ENCODE measurements around the gene CGGBP1.
"Not testable (repeated sequence)": the region's sequence is repeated elsewhere in the genome, so short reads cannot be mapped to it uniquely, and the experiment has no call there.

The CGGBP1 gene

DNA sequence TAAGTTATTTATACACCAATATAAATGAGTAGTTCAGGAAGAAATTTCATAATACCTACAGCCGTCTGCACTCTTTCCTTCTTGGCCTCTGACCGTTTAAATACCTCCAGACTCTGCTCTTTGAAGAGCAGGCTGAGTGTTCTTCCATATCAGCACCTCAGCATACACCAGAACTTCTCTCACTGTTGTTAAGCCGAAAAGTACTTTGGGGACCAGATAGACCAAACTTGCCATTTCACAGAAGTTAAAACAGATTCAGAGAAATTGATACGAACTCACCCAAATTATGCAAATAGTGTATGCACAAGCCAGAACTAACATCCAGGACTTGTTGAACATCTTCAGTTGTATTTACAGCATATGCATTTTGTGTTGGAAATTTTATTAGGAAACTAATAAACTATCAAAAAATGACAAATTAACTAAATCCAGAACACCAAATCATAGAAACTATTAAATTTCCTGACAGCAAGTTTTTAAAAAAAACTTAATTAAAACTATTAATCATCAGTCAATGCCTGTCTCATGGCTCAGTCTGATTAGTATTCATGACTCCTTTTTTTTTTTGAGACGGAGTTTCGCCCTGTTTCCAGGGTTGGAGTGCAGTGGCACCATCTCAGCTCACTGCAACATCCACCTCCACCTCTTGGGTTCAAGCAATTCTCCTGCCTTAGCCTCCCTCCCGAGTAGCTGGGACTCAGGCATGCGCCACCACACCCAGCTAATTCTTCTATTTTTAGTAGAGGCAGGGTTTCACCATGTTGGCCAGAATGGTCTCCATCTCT is 24.1 kb downstream of the CGGBP1 start:
- Histone ChIP-seq H3K27ac (ENCODE audit: low read length) (no peak overlapping the region), H3K36me3 (ENCODE audit: insufficient read depth, low read depth, low read length) (no peaks in the 10 kb centered on the region), H3K4me3 (ENCODE audit: low read length) (no peak overlapping the region)

DNA sequence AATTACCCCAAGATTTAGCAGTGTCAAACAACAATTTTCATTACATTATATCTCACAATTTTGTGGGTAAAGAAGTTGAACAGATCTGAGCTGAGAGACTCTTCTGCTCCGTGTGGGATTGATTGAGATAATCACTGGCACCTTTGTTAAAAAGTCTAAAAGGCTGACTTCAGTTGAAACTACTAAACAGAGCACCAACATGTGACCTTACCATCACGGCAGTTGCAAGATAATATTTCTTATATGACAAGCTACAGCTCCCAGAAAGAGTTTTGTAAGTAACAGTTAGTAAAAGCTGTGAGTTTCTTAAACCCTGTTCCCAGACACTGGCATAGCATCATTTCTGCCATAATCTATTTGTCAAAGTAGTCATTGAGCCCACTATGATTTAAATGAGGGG is 25.0 kb downstream of the CGGBP1 start:
- H3K27ac ChIP-seq (ENCODE audit: low read length) = no peak overlapping the region
- H3K9ac ChIP-seq (ENCODE audit: low read depth, low read length) = no peak overlapping the region
- no peaks in the 10 kb centered on the region for H3K4me1 ChIP-seq (ENCODE audit: insufficient read depth, low read length)
- no peaks in the 10 kb centered on the region for H3K36me3 ChIP-seq (ENCODE audit: insufficient read depth, low read depth, low read length)
- no peaks in the 10 kb centered on the region for H3K9me3 ChIP-seq (ENCODE audit: insufficient read depth, low read depth, low read length)
- no peak overlapping the region for H3K4me3 ChIP-seq (ENCODE audit: low read length)
- H3K27me3 ChIP-seq (ENCODE audit: insufficient read depth, low read length) = no peaks in the 10 kb centered on the region

More for the DNA sequence above, 24.1 kb downstream of the CGGBP1 start:
- Histone ChIP-seq H3K4me1 (ENCODE audit: insufficient read depth, low read length) (no peaks in the 10 kb centered on the region), H3K9me3 (ENCODE audit: insufficient read depth, low read depth, low read length) (no peaks in the 10 kb centered on the region), H3K9ac (ENCODE audit: low read depth, low read length) (no peak overlapping the region), H3K27me3 (ENCODE audit: insufficient read depth, low read length) (no peaks in the 10 kb centered on the region)

DNA sequence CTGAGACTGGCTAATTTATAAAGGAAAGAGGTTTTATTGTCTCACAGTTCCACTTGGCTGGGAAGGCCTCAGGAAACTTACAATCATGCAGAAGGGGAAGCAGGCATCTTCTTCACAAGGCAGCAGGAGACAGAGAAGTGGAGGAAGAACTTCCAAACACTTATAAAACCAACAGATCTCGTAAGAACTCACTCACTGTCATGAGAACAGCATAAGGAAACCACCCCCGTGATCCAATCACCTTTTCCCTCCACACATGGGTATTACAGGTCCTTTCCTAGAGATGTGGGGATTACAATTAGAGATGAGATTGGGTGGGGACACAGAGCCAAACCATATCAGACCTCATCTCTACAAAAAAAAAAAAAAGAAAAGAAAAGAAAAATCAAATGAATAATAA is 25.7 kb downstream of the CGGBP1 start:
- no peak overlapping the region for H3K27ac ChIP-seq (ENCODE audit: low read length)
- H3K36me3 ChIP-seq (ENCODE audit: insufficient read depth, low read depth, low read length) = no peaks in the 10 kb centered on the region
- H3K4me1 ChIP-seq (ENCODE audit: insufficient read depth, low read length) = no peaks in the 10 kb centered on the region
- H3K9me3 ChIP-seq (ENCODE audit: insufficient read depth, low read depth, low read length) = no peaks in the 10 kb centered on the region
- no peak overlapping the region for H3K4me3 ChIP-seq (ENCODE audit: low read length)
- no peaks in the 10 kb centered on the region for H3K27me3 ChIP-seq (ENCODE audit: insufficient read depth, low read length)
- no peak overlapping the region for H3K9ac ChIP-seq (ENCODE audit: low read depth, low read length)

DNA sequence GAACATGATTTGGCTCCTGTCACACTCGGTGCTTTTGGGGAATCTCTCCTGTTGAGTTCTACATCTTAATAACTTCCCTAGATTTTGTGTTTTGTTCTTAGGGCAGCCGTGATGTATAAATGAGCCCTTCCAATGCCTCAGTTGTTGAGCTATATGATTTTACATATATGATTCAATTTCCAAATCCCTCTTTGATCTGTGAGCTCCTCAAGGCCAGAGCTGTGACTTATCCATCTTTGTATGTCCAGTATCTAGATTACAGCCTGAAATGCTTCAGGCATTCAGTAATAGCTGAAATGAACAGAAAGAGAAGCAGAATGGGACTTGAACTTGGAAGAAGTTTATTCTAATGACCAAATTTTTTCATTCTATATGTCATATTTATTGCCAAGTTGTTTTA is 26.6 kb downstream of the CGGBP1 start:
- Histone ChIP-seq H3K4me1 (ENCODE audit: insufficient read depth, low read length) (no peaks in the 10 kb centered on the region), H3K9me3 (ENCODE audit: insufficient read depth, low read depth, low read length) (no peaks in the 10 kb centered on the region), H3K27ac (ENCODE audit: low read length) (no peak overlapping the region), H3K9ac (ENCODE audit: low read depth, low read length) (no peak overlapping the region), H3K27me3 (ENCODE audit: insufficient read depth, low read length) (no peaks in the 10 kb centered on the region), H3K36me3 (ENCODE audit: insufficient read depth, low read depth, low read length) (no peaks in the 10 kb centered on the region), H3K4me3 (ENCODE audit: low read length) (no peak overlapping the region)

DNA sequence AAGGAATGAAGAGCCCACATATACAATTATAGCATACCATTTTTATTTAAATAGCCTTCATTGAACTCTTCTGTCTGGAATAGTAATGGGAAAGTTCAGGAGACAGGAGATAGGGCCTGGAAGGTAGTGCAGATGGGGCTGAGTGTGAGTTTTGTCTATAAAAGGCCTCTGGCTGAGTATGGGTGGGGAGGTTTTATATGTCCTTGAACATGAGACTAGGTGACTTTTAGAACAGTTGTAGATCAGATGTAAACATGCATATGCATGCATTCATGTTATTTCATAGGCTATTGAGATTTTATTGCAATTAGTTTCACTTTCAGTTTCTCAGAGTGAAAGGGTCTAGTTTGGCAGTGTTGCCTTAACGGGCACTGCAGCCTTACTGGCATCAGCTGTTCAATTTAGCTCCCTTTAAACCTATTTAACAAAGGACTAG is 27.1 kb downstream of the CGGBP1 start:
- Histone ChIP-seq H3K9ac (ENCODE audit: low read depth, low read length) (no peak overlapping the region), H3K27me3 (ENCODE audit: insufficient read depth, low read length) (no peaks in the 10 kb centered on the region), H3K4me3 (ENCODE audit: low read length) (no peak overlapping the region), H3K4me1 (ENCODE audit: insufficient read depth, low read length) (no peaks in the 10 kb centered on the region), H3K27ac (ENCODE audit: low read length) (no peak overlapping the region), H3K36me3 (ENCODE audit: insufficient read depth, low read depth, low read length) (no peaks in the 10 kb centered on the region), H3K9me3 (ENCODE audit: insufficient read depth, low read depth, low read length) (no peaks in the 10 kb centered on the region)

DNA sequence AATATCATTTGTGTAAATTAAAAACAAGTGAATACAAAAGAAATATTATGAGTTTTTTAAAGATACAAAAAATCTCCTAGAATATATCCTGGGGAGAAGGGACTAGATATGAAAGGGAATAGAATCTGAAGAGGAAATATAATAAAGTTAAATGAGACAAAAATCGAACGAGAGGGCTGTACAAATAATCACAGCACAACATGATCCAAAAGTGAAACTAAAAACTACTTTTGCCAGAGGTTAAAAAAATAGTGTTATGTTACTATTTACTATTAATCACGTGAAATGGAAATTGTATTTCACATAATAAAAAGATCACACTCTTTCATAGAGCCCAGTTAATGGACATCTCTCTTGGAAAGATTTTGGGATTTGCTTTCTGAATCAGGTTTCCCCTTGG is 28.6 kb downstream of the CGGBP1 start:
- Histone ChIP-seq H3K36me3 (ENCODE audit: insufficient read depth, low read depth, low read length) (no peaks in the 10 kb centered on the region), H3K9ac (ENCODE audit: low read depth, low read length) (no peak overlapping the region), H3K4me1 (ENCODE audit: insufficient read depth, low read length) (no peaks in the 10 kb centered on the region), H3K27ac (ENCODE audit: low read length) (no peak overlapping the region), H3K4me3 (ENCODE audit: low read length) (no peak overlapping the region), H3K9me3 (ENCODE audit: insufficient read depth, low read depth, low read length) (no peaks in the 10 kb centered on the region; the same call in 1 of the 2 replicates), H3K27me3 (ENCODE audit: insufficient read depth, low read length) (no peaks in the 10 kb centered on the region)

DNA sequence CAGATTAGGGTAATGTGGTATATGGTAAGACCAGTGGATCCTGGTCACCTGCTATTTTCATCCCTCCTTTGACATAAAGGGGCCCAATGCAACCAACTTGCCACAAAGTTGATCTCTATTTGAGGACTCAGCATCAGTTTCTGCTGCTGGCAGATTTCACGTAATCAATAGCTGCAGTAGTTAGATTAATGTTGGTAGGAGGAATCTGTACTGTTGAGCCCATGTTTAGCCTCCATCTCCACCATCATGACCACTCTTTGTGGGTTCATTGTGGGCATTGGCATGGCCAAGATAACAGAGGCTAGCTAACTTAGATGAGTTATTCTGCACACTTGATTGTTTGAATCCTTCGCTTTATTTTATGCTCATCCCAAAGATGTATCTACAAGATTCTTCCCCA is 29.9 kb downstream of the CGGBP1 start:
- Histone ChIP-seq H3K27ac (ENCODE audit: low read length) (no peak overlapping the region), H3K36me3 (ENCODE audit: insufficient read depth, low read depth, low read length) (no peaks in the 10 kb centered on the region), H3K9ac (ENCODE audit: low read depth, low read length) (no peak overlapping the region), H3K4me1 (ENCODE audit: insufficient read depth, low read length) (no peaks in the 10 kb centered on the region), H3K27me3 (ENCODE audit: insufficient read depth, low read length) (no peaks in the 10 kb centered on the region), H3K9me3 (ENCODE audit: insufficient read depth, low read depth, low read length) (no peaks in the 10 kb centered on the region; the same call in 1 of the 2 replicates), H3K4me3 (ENCODE audit: low read length) (no peak overlapping the region)

DNA sequence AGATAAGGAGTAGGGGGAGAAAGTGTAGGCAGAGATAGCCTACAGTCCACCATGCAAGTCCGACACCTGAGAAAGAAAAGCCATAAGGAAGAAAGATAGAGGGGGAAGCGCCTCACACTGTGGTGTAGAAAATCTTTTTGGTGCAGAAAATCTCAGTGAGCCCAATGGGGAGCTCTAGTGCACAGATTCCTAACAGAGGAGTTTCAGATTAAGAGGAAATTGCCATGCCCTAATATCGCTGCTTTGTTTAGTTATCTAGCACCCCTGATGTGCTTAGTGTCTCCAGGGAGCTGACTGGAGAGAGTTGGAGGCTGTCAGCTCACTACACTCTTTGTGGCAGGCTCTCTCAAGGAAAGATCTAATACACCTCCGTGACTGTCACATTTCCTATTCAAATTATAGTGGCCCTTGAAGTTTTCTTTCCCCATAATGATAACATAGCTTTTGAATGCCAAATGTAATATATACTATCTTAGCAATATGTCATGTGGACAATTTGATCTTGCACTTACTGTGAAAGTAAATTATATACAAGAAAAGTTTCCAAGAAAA is 33.7 kb downstream of the CGGBP1 start:
- no peaks in the 10 kb centered on the region for H3K27me3 ChIP-seq (ENCODE audit: insufficient read depth, low read length)
- no peak overlapping the region for H3K4me3 ChIP-seq (ENCODE audit: low read length)
- H3K4me1 ChIP-seq (ENCODE audit: insufficient read depth, low read length) = no peaks in the 10 kb centered on the region
- H3K27ac ChIP-seq (ENCODE audit: low read length) = no peak overlapping the region
- no peak overlapping the region for H3K9ac ChIP-seq (ENCODE audit: low read depth, low read length)
- H3K36me3 ChIP-seq (ENCODE audit: insufficient read depth, low read depth, low read length) = no peaks in the 10 kb centered on the region
- H3K9me3 ChIP-seq (ENCODE audit: insufficient read depth, low read depth, low read length) = no peaks in the 10 kb centered on the region; the same call in 1 of the 2 replicates

DNA sequence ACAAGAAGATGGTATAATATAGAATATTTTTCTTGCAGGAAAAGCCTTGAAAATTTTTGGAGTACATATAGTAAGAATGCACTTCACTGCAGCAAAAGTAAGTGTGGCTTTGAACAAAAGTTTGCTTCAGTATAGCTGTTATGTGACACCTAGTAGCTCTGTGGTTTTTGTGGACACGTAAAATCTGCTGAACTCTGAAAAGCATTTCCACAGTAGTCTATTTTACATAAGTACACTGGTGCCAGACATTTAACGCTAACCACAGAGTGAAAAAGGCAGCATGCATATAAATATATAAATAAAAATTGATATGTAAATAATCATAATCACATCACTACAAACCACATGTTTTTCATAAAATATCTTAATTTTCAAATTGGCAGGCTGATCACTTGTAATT is 39.8 kb downstream of the CGGBP1 start:
- Histone ChIP-seq H3K9ac (ENCODE audit: low read depth, low read length) (no peak overlapping the region), H3K4me1 (ENCODE audit: insufficient read depth, low read length) (no peaks in the 10 kb centered on the region)

DNA sequence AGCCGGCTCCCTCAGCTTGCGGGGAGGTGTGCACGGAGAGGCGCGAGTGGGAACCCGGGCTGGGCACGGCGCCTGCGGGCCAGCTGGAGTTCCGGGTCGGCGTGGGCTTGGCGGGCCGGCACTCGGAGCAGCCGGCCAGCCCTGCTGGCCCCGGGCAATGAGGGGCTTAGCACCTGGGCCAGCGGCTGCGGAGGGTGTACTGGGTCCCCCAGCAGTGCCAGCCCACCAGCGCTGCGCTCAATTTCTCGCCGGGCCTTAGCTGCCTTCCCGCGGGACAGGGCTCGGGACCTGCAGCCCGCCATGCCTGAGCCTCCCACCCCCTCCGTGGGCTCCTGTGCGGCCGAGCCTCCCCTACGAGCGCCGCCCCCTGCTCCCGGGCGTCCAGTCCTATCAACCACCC is 43.1 kb downstream of the CGGBP1 start:
- H3K36me3 ChIP-seq (ENCODE audit: insufficient read depth, low read depth, low read length); H3K27me3 ChIP-seq (ENCODE audit: insufficient read depth, low read length); H3K9me3 ChIP-seq (ENCODE audit: insufficient read depth, low read depth, low read length); H3K9ac ChIP-seq (ENCODE audit: low read depth, low read length); H3K4me1 ChIP-seq (ENCODE audit: insufficient read depth, low read length); H3K27ac ChIP-seq (ENCODE audit: low read length); H3K4me3 ChIP-seq (ENCODE audit: low read length): not testable (repeated sequence)

More for the DNA sequence above, 39.8 kb downstream of the CGGBP1 start:
- H3K27ac ChIP-seq (ENCODE audit: low read length) = no peak overlapping the region
- no peaks in the 10 kb centered on the region for H3K9me3 ChIP-seq (ENCODE audit: insufficient read depth, low read depth, low read length)
- H3K27me3 ChIP-seq (ENCODE audit: insufficient read depth, low read length) = no peaks in the 10 kb centered on the region
- no peak overlapping the region for H3K4me3 ChIP-seq (ENCODE audit: low read length)
- H3K36me3 ChIP-seq (ENCODE audit: insufficient read depth, low read depth, low read length) = no peaks in the 10 kb centered on the region

DNA sequence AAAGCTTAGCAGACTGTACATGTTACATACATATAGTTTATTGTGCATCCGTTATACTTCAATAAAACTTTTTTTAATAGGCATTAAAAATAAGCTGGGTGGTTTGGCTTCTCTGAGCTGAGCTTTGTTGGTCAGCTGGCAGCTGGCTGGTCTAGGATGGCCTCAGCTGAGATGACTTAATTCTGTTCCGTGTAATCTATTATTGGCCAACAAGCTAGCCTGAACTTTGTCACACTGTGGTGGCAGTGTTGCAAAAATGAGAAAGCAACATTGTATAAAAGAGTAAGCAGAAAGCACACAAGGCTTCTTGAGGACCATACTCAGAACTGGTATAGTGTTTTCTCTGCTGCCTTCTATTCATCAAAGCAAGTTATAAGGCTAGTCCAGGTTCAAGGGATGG is 45.2 kb downstream of the CGGBP1 start:
- H3K36me3 ChIP-seq (ENCODE audit: insufficient read depth, low read depth, low read length) = no peaks in the 10 kb centered on the region
- no peaks in the 10 kb centered on the region for H3K9me3 ChIP-seq (ENCODE audit: insufficient read depth, low read depth, low read length)
- no peaks in the 10 kb centered on the region for H3K4me1 ChIP-seq (ENCODE audit: insufficient read depth, low read length)
- H3K27ac ChIP-seq (ENCODE audit: low read length) = no peak overlapping the region
- H3K4me3 ChIP-seq (ENCODE audit: low read length) = no peak overlapping the region
- H3K27me3 ChIP-seq (ENCODE audit: insufficient read depth, low read length) = no peaks in the 10 kb centered on the region
- no peak overlapping the region for H3K9ac ChIP-seq (ENCODE audit: low read depth, low read length)

DNA sequence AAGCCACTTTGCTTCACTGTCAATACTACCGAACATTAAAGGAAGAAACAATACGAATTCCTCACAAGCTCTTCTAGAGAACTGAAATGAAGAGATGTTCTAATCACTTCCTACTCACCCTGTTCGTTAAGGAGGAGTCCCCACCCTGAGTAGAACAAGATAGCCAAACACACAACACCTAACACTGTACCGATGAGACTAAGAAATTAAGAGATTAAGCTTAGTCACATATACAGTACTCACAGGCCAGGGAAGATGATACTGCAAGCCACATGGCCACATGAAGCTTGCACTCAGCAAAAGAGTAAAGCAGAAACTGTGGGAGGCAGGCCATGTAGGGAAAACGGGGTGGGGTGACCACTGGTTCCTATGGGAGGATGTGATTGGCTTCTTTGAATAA is 48.0 kb downstream of the CGGBP1 start:
- no peaks in the 10 kb centered on the region for H3K27me3 ChIP-seq (ENCODE audit: insufficient read depth, low read length)
- no peak overlapping the region for H3K4me3 ChIP-seq (ENCODE audit: low read length)
- H3K36me3 ChIP-seq (ENCODE audit: insufficient read depth, low read depth, low read length) = no peaks in the 10 kb centered on the region
- H3K4me1 ChIP-seq (ENCODE audit: insufficient read depth, low read length) = no peaks in the 10 kb centered on the region
- no peak overlapping the region for H3K27ac ChIP-seq (ENCODE audit: low read length)
- no peak overlapping the region for H3K9ac ChIP-seq (ENCODE audit: low read depth, low read length)
- H3K9me3 ChIP-seq (ENCODE audit: insufficient read depth, low read depth, low read length) = no peaks in the 10 kb centered on the region

Data from iPS-20b (cell line).